GM21529 (cell line): Measurements from ENCODE around the gene NDST3.

Experiments
- ATAC-seq: cut with Tn5 transposase; IDR thresholded peaks from one replicate; pipeline ENCODE4 v1.9.1; 2021; ENCODE audit not compliant: unreplicated experiment

NDST3 gene

GRCh38 chr4:118307643-118308042, 273.4 kb downstream of the NDST3 start:
- no peak for ATAC-seq
